Measurements from ENCODE around the gene ZNF699.

Gene ZNF699

GRCh38 chr19:9309139-9309973 is at the start of gene ZNF699:
Gene ZNF699 (minus strand): TSS chr19:9309838. CDS start chr19:9305119, 4,719 bp downstream.
- FAIRE-seq, result no peak
- no peak for TF ChIP-seq CTCF (IDR thresholded peaks at IDR 0.05; ENCODE audit: insufficient read depth, missing control alignments)

GRCh38 chr19:9354651-9355050 is 45.0 kb upstream of the ZNF699 start:
- no peak for TF ChIP-seq CTCF (IDR thresholded peaks at IDR 0.05; ENCODE audit: insufficient read depth, missing control alignments)
- DNase-seq (ENCODE audit: insufficient read length, low spot score) (no peak), FAIRE-seq (no peak)

More at GRCh38 chr19:9309139-9309973, at the start of gene ZNF699:
- DNase-seq (ENCODE audit: insufficient read length, low spot score), result peak; percentile 85

GRCh38 chr19:9353011-9353410 is 43.4 kb upstream of the ZNF699 start:
- TF ChIP-seq CTCF (IDR thresholded peaks at IDR 0.05; ENCODE audit: insufficient read depth, missing control alignments), result no peak
- no peak for FAIRE-seq
- DNase-seq (ENCODE audit: insufficient read length, low spot score), result no peak

- DNase-seq (ENCODE audit: insufficient read length, low spot score) (no peak), FAIRE-seq (no peak)
- TF ChIP-seq CTCF (IDR thresholded peaks at IDR 0.05; ENCODE audit: insufficient read depth, missing control alignments), result no peak
Observed at GRCh38 chr19:9352505-9352904, 42.9 kb upstream of the ZNF699 start.

- no peak for TF ChIP-seq CTCF (IDR thresholded peaks at IDR 0.05; ENCODE audit: insufficient read depth, missing control alignments)
- DNase-seq (ENCODE audit: insufficient read length, low spot score) (no peak), FAIRE-seq (no peak)
Observed at GRCh38 chr19:9348671-9349070, 39.0 kb upstream of the ZNF699 start.

GRCh38 chr19:9348253-9348652 is 38.6 kb upstream of the ZNF699 start:
- DNase-seq (ENCODE audit: insufficient read length, low spot score), result no peak
- no peak for TF ChIP-seq CTCF (IDR thresholded peaks at IDR 0.05; ENCODE audit: insufficient read depth, missing control alignments)
- no peak for FAIRE-seq

- FAIRE-seq, result no peak
- no peak for TF ChIP-seq CTCF (IDR thresholded peaks at IDR 0.05; ENCODE audit: insufficient read depth, missing control alignments)
Observed at GRCh38 chr19:9345005-9345404, 35.4 kb upstream of the ZNF699 start.

More at GRCh38 chr19:9345005-9345404, 35.4 kb upstream of the ZNF699 start:
- DNase-seq (ENCODE audit: insufficient read length, low spot score), result no peak

All from D721Med (cell line).